Activated CD8-positive, alpha-beta memory T cell treated with anti-CD3 and anti-CD28 coated beads, Interleukin-2, amount 50 U/mL, for 24 hours (primary cell): Measurements from ENCODE around the gene UGT1A3.

ENCODE experiments used
- DNase-seq: peaks from one replicate; pipeline ENCODE4 v3.0.0-alpha.2; 2020; ENCODE audit errors: extremely low read depth

Gene UGT1A3

DNA sequence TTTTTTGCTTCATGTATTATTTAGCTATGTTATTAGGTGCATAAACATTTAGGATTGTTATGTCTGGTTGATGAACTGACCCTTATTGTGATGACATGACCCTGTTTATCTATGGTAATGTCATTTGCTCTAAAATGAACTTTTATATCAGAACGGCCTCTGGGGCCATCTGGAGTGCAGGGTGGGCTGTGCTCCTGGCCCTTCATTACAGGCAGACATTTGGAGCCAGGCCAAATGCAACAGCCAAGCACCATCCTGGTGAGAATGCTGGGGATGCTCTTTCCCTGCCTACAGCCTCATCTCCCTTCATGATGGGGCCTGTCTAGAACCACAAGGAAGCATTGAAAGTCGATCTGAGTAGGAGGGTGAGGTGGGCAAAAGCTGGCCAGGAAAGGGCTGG is 87.5 kb downstream of the UGT1A3 start:
- no peak for DNase-seq

DNA sequence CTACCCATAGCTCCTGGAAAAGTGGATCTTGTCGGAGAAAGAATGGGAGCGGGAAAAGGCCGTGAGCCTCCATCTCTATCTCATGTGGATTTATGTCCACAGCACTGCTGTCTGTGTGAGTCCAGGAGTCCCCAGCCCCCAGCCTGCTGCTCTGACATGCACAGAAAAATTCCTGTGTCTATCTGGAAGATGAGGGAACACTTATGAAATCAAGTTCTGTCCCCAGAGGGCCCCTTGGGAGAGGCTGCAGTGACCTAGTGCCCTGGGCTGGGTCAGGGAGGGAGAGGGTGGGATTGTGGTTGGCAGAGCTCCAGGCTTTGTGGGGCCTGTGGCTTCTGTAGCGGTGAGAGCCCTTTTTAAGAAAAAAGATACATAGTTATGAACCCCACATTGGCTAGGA is 87.9 kb downstream of the UGT1A3 start:
- no peak for DNase-seq

DNA sequence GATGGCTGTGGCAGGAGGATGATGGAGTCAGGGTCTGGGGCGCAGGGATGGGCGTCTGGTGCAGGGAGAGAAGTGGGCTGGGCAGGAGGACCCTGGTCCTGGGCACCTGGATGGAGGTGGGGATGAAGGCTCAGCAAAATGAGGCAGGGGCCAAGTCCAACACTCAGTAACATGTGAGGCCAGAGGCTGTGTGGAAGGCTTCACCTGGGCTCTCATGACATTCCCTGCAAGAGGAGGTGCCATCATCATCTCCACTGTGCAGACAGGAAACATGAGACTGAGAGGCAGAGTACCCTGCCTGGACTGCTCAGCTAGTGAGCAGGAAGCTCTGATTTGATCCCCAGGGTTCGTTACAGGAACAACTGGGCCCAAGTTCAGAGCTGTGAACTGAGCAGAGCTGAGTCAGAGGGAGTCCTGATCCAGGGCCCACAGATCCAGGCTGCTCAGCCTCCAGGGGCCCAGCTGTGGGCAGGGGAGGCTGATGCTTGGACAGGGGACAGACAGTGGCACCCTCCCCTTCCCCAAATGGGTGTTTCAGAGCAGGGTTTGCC is 88.6 kb downstream of the UGT1A3 start:
- no peak for DNase-seq

DNA sequence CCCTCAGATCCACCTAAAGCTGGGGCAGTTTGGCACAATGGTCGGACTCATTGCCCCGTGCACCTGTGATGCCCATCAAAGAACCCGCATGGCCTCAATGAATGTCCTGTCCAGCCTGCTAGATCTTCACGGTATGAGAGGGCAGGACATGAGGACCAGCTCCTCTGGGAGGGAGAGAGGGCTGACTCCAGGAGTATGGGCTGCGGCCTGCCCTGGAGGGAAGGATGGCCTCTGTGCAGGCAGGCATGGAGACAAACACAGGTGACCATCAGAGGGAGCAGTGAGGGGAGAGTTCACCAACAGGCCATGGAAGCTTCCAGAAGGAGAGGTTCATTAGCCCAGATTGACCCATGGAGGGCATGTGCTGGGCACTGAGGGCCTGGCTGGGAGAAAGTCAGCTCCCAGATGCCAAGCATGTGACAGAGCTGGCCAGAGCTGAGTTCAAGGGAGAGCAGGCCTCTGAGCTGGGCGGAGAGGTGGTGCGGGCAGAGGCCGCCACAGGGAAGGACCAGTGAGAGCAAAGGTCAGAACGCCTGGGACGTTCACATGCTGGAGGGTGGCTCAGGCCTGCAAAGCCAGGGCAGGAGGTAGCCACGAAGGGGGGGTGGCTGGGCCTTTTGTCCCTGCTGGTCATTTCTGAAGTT is 89.3 kb downstream of the UGT1A3 start:
- DNase-seq: no peak

DNA sequence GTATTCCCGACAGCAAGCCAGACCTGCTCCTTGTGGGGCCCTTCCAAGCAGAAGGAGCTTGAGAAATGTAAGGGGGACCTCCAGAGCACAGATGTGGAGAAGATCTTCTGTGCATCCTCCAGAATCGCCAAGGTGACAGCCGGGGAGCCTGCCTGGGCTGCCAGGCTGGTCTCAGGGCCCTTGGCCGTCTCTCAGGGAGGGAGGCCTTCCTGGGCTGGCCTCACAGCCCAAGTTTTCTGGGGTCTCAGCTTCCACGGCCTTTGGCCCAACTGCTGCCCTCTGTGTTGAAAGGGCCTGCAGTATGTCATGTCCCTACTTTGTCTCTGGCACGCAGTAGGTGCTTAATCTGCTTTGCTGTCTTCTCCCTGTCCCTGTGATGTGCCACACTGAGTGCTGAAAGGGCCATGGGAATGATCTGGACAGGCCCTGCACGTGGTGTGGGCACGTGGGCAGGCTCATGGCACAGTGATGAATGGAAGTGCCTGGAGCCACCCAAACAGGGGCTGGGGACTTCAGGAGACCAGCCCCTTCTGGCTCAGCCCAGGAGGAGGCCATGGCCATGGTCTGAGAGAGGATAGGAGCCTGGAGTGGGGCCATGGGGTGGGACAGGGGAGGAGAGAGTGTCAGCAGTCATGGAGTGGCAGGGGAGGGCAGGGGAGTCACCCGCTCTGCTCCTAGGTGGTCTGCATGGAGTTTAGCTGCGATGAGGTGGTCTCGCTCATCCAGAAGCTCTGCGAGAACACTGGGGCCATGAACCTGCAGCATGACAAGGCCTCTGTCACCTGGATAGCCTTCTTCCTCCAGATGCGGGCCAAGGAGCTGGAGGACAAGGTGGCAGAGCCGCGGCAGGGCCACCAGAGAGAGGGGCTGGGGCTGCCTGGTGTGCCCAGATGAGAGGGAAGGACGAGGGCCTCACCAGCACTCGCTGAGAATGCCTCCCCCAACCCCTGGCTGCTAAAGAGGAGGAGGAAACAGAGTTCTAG is 90.1 kb downstream of the UGT1A3 start:
- no peak for DNase-seq

DNA sequence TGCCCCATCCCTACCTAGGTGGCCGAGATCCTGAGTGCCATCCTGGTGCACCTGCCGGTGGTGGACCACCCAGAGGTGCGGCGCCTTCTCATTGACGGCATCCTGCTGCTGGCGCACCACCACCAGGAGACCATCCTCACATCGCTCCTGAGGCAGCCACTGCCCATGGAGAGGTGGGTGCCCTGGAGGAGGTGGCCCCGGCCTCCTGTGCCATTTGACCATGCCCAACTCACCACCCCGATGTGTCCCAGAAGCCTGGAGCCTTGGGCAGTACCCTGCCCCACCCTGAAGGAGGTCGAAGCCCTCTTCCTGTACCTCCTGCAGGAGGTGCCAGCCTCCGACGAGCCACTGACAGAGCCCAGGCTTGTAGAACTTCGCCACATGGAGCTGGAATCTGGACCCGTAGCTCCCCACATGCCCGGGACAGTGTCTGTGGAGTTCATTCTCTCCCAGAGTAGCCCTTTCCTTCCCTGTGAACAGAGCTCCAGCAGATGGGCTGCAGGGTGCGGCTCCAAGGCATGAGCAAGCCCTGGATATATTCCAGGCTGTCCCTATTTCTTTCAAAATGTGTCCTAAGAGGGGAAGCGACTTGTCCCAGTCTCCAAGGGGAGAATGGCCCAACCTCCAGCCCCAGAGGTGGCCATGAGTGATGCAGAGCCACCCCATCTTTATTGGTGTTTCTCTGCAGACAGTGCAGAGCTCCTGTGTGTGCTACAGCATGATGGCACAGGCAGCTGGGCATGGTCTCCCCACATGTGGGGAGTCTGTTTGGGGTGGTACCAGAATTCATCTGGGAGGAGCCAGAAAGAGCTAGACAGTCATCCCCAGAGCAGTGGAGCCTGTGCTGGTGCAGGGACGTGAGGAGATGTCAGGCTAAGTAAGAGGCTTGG is 91.3 kb downstream of the UGT1A3 start:
- DNase-seq: no peak

DNA sequence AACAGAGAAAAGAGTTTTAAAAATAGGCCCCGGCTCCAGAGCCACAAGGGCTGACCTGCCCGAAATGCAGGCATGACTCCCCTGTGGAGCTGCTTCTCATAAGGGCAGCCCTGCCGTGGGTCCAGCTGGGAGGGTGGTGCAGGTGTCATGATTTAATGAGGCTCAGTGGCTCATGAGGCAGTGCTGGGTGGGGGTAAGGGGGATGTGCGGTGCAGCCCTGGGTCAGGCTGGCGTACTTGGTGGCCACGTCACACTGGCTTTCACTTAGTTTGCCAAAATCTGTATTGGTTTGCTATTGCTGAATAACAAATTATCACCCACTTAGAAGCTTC is 91.9 kb downstream of the UGT1A3 start:
- no peak for DNase-seq

DNA sequence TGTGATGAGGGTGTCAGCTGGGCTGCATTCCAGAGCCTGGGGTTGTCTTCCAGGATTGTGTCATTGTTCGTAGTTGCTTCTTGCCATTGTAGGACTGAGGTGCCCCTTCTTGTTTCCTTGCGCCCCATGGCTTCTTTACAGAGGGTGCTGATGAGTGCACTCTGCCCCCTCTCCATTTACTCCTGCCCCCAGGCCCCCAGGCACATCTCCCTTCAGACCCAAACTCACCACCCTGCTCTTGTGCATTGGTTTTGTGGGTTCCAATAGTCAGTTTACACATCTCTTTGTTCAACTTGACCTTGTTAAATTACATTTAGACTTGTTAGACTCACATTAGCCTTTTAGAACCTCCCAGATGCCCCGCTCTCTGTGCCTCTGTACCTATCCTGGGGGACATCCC is 92.4 kb downstream of the UGT1A3 start:
- no peak for DNase-seq

DNA sequence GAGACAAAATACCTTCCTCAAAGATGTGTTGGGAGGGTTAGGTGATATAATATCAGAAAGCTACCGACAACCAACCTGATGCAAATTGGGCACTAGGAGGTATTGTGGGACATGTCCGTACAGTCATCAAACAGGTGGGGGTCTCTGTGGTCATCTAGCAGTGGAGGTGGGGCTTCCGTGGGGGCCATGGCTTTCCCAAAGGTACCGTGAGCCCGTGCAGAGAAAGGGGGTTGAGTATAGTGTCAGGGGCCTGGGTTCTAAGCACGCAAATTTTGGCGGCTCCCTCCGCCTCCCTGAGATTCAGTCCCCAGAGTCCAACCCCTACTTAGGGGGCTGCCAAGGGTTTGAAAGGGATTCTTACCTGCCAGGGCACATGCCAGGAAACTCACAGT is 92.9 kb downstream of the UGT1A3 start:
- no peak for DNase-seq

DNA sequence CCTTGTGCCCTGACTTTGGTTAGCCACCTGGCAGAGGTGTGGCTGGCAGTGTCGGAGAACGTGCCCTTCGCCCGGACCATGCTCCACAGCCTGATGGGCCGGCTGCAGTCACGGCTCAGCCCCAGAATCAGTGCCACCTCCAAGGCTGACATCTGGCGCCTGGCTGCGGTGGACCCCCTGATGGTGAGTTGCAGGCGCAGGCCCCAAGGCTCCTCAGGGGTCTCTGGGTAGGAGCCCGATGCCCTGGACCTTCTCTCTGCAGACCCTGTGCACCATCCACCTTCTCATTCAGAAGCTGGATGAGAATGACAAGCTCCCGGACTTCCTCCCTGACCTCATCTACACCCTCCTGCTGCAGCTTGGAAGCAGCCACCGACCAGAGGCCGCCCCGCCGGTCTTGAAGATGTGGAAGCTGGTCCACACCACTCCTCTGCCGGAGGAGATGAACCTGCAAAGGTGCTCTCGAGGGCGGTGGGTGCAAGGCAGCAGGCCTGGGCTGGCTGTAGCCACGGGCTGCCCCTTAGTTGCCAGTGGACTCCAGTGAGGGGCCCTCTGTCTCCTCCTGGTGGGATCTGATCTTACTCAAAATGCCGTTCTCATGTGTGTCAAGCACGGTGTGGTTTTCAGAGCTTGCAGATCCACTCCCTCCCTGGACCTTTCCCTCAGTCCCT is 93.4 kb downstream of the UGT1A3 start:
- no peak for DNase-seq
